Activated T-helper 1 cell treated with anti-CD3 and anti-CD28 coated beads, Interleukin-12 subunit alpha, Interleukin-12 subunit beta, Interleukin-2, Interleukin-4 antibody, amounts not matched to agents 30 ng/mL and 10 ng/mL and 1 ng/mL, durations not matched to agents 14 hours and 24 hours and 36 hours (primary cell): ENCODE data around the gene CLOCK. TPM values are rescaled to one million over a fixed set of nuclear protein-coding genes. Genes with fewer than 3 reads are reported as not detected.

Source experiments
- DNase-seq: peaks from one replicate; pipeline ENCODE4 v3.0.0; 2021; ENCODE audit warnings: low spot score
- H3K27ac Mint-ChIP-seq: one replicate; pipeline ENCODE4 v1.8.0; 2021; ENCODE audit warnings: mild to moderate bottlenecking, mixed read lengths
- H3K27me3 Mint-ChIP-seq: one replicate; pipeline ENCODE4 v1.8.0; 2022; ENCODE audit warnings: mild to moderate bottlenecking, moderate library complexity, mixed read lengths; ENCODE audit not compliant: insufficient read depth
- H3K36me3 Mint-ChIP-seq: one replicate; pipeline ENCODE4 v1.8.0; 2021; ENCODE audit warnings: low read depth, mixed read lengths
- H3K4me1 Mint-ChIP-seq: one replicate; pipeline ENCODE4 v1.8.0; 2021; ENCODE audit warnings: low read depth, mixed read lengths
- H3K4me3 Mint-ChIP-seq: one replicate; pipeline ENCODE4 v1.8.0; 2021; ENCODE audit warnings: mild to moderate bottlenecking, moderate library complexity, mixed read lengths
- H3K9me3 Mint-ChIP-seq: one replicate; pipeline ENCODE4 v1.8.0; 2021; ENCODE audit warnings: mixed read lengths
- intact Hi-C: fragments of 100-400 bp; cut with micrococcal nuclease; formaldehyde crosslinking; loops from one replicate; pipeline ENCODE4 v1.15.1; 2024
- total RNA-seq: library from RNA; stranded (reverse); gene quantifications from 2 replicates; pipeline ENCODE4 v1.2.3, GENCODE V29; 2022

Gene CLOCK
- total RNA-seq, 1 donor from 2014 or later = 12.7 TPM

DNA sequence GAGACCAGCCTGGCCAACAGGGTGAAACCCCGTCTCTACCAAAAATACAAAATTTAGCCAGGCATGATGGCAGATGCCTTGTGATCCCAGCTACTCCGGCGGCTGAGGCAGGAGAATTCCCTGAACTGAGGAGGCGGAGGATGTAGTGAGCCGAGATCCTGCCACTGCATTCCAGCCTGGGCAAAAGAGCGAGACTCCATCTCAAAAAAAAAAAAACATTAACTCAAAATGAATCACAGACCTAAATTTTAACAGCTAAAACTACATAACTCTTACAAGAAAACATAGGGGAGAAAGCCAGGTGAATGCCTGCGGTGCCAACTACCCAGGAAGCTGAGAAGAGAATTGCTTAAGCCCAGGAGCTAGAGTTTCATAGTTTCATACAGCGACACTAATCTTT, 96.1 kb downstream of the CLOCK start:
- Mint-ChIP-seq H3K4me1 (no peaks in the 10 kb centered on the region), H3K27me3 (no peaks in the 10 kb centered on the region), H3K36me3 (peaks cover 23% of the 10 kb centered on the region), H3K4me3 (no peak overlapping the region), H3K9me3 (no peaks in the 10 kb centered on the region), H3K27ac (no peak overlapping the region)
- intact Hi-C loops = no loop called here
- DNase-seq = no peak

DNA sequence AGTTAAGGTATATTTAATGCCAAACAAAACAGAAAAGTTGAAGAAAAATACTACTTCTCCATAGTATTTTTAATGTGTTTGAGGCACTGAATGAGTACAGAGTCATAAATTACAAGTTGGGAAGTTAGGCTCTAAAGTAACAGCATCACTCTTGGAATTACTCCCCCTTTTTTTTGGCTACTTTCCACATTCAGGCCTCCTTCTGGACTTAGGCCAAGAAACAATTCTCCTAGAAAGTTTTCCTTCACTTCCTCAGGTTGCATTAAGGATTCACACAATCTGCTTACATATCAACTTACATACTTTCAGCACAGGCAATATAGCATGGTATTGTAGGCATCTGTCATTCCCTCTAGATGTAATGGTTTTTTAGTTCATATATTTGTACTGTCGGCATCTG, 98.9 kb downstream of the CLOCK start:
- DNase-seq = no peak
- H3K4me1 Mint-ChIP-seq = no peaks in the 10 kb centered on the region
- peaks cover 15% of the 10 kb centered on the region for H3K36me3 Mint-ChIP-seq
- intact Hi-C loops = no loop called here
- H3K27ac Mint-ChIP-seq = no peak overlapping the region
- H3K27me3 Mint-ChIP-seq = no peaks in the 10 kb centered on the region
- H3K9me3 Mint-ChIP-seq = no peaks in the 10 kb centered on the region
- H3K4me3 Mint-ChIP-seq = no peak overlapping the region

DNA sequence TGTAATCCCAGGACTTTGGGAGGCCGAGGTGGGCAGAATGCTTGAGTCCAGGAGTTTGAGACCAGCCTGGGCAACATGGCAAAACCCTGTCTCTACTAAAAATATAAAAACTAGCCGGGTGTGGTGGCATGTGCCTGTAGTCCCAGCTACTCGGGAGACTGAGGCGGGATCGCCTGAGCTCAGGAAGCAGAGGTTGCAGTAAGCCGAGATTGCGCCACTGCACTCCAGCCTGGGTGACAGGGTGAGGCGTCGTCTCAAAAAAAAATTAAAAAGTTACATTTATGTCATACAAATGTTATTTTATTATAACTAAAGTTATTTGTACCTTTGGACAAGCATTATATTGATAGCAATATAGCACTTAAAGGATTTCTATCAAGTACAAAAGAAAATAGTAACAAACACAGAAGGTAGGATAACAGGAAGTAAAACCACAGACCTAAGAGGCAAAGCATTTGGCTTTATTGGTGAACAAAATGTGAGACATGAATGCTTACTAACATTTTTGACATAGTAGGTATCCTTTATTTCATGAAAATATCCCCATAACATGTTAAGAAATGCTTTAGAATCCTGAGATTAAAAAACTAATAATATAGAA, 99.5 kb downstream of the CLOCK start:
- H3K36me3 Mint-ChIP-seq = peaks cover 17% of the 10 kb centered on the region
- no peaks in the 10 kb centered on the region for H3K4me1 Mint-ChIP-seq
- H3K27ac Mint-ChIP-seq = no peak overlapping the region
- intact Hi-C loops = no loop called here
- H3K9me3 Mint-ChIP-seq = no peaks in the 10 kb centered on the region
- no peak overlapping the region for H3K4me3 Mint-ChIP-seq
- no peaks in the 10 kb centered on the region for H3K27me3 Mint-ChIP-seq
- DNase-seq = no peak

DNA sequence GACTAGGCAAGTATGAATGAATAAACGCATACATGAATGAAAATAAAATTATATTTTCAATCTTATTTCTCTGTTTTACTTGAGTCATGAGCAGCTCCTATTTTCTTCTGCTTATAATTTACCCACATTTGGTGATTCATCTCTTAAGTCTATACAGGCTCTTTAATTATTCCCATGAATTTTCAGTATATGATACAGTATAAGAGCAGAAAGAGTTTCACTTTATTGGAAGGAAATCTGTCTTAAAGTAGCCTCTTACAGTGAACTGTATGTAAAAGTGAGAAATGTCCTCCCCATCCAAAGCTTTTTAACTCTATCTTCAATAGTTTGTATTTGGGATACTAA, 100.2 kb downstream of the CLOCK start:
- no peak overlapping the region for H3K27ac Mint-ChIP-seq
- intact Hi-C loops = no loop called here
- no peak for DNase-seq
- H3K27me3 Mint-ChIP-seq = no peaks in the 10 kb centered on the region
- peaks cover 11% of the 10 kb centered on the region for H3K36me3 Mint-ChIP-seq
- no peak overlapping the region for H3K4me3 Mint-ChIP-seq
- H3K9me3 Mint-ChIP-seq = no peaks in the 10 kb centered on the region
- no peaks in the 10 kb centered on the region for H3K4me1 Mint-ChIP-seq

DNA sequence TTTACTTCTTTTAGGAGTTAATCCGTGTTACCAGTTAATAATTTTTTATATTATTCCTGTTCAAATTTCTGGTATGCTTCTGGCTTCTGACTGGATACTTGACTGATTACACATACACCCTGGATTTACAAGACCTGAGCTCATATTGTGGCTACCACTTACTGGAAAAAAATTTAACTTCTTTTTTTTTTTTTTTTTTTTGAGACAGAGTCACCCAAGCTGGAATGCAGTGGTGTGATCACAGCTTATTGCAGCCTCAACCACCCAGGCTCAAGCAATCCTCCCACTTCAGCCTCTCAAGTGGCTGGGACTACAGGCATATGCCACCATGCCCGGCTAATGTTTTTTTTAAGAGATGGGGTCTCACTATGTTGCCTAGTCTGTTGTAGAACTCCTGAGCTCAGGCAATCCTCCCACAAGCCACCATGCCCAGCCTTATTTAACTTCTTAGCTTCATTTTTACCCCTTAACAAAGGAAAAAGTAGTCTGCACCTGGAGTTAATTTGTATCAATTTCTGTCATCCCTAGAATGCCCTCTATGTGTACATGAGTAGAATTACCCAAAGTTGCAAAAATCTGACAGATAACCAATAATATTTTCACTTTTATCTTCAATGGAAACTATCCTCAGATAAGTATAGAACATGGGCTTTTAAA, 100.7 kb downstream of the CLOCK start:
- peaks cover 8% of the 10 kb centered on the region for H3K36me3 Mint-ChIP-seq

DNA sequence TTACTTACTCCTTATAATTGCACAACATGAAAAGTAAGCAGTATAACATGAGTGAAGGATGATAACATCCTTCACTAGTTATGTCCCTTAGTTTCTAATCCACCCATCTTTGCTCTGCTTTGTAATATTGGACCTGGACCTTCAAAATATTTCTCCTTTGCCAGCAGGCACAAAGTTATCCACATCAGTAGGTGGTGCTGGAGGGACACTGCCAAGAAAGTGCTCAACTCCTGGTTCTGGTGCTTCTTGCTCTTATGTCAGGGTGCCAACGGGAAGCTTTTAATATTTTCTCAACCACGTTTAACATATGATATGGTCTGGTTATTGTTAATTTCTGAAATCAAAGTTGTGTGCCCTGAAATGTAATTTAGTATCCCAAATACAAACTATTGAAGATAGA, 101.9 kb downstream of the CLOCK start:
- intact Hi-C loops = no loop called here
- no peak for DNase-seq
- no peaks in the 10 kb centered on the region for H3K9me3 Mint-ChIP-seq
- H3K27ac Mint-ChIP-seq = no peak overlapping the region
- no peak overlapping the region for H3K4me3 Mint-ChIP-seq
- H3K4me1 Mint-ChIP-seq = no peaks in the 10 kb centered on the region
- peaks cover 12% of the 10 kb centered on the region for H3K36me3 Mint-ChIP-seq
- no peaks in the 10 kb centered on the region for H3K27me3 Mint-ChIP-seq

More for the DNA sequence above, 100.7 kb downstream of the CLOCK start:
- intact Hi-C loops = no loop called here
- Mint-ChIP-seq H3K4me3 (no peak overlapping the region), H3K27me3 (no peaks in the 10 kb centered on the region), H3K4me1 (no peaks in the 10 kb centered on the region), H3K9me3 (no peaks in the 10 kb centered on the region), H3K27ac (no peak overlapping the region)
- no peak for DNase-seq

DNA sequence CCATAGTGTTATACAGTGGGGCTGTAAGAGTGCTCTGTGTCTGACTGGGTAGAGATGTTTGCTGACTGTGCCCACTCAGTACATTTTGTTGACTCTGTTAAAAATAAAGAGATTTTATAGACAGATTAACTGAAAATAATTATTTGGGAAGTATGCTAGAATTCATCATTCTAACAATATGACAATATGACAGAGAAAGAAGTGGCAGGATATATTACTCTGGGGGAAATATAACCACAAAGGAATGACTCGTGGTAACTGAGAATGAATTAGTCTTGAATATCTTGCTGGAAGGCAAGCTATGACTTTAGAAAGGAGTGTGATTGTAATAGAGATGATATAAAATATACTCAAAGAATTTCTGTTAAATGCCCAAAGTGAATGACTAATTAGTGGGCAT, 104.2 kb downstream of the CLOCK start:
- Mint-ChIP-seq H3K9me3 (no peaks in the 10 kb centered on the region), H3K27me3 (no peaks in the 10 kb centered on the region), H3K27ac (no peak overlapping the region), H3K36me3 (peaks cover 14% of the 10 kb centered on the region), H3K4me1 (no peaks in the 10 kb centered on the region), H3K4me3 (no peak overlapping the region)
- DNase-seq = no peak
- intact Hi-C loops = no loop called here

DNA sequence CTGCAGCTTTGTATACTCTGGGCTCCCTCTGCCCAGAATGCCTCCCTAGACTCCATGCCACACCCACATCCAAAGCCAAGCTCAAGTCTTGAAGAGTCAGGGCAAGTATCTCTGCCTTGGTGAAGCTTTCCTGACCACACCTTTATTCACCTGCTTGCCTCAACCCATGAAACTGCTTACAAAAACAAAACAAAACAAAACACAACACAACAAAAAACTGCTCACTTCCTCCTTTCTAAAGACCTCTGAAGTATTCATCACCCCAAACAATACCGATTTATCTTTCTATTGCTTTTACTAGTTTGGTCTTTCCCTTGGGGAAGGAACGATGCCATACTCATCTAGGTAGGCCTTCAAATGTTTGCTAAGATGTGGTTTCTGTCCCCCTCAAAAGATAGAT, 105.9 kb downstream of the CLOCK start:
- Mint-ChIP-seq H3K27me3 (no peaks in the 10 kb centered on the region), H3K36me3 (peaks cover 17% of the 10 kb centered on the region), H3K9me3 (no peaks in the 10 kb centered on the region), H3K4me3 (no peak overlapping the region), H3K4me1 (no peaks in the 10 kb centered on the region), H3K27ac (no peak overlapping the region)
- no peak for DNase-seq
- intact Hi-C loops = no loop called here

DNA sequence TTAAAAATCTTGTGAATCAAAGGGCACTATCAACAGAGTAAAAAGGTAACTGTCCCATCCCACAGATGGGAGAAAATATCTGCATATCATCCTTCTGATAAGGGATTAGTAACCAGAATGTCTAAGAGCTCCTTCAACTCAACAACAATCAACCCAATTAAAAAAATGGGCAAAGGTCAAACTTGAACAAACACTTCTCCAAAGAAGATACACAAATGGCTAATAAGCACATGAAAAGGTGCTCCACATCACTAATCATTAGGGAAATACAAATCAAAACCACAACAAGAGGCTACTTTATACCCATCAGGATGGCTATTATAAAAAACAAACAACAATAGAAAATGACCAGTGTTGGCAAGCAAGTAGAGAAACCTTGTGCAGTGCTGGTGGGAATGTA, 107.7 kb downstream of the CLOCK start:
- Mint-ChIP-seq H3K27me3 (no peaks in the 10 kb centered on the region), H3K4me1 (peaks cover 14% of the 10 kb centered on the region), H3K4me3 (no peak overlapping the region), H3K27ac (no peak overlapping the region), H3K9me3 (no peaks in the 10 kb centered on the region), H3K36me3 (peaks cover 26% of the 10 kb centered on the region)
- intact Hi-C loops = loop anchor here (5.0 to 10.0 kb wide), 4 partner anchors 42 to 428 kb away; partner anchors contain the start of genes CLOCK and TMEM165
- no peak for DNase-seq

DNA sequence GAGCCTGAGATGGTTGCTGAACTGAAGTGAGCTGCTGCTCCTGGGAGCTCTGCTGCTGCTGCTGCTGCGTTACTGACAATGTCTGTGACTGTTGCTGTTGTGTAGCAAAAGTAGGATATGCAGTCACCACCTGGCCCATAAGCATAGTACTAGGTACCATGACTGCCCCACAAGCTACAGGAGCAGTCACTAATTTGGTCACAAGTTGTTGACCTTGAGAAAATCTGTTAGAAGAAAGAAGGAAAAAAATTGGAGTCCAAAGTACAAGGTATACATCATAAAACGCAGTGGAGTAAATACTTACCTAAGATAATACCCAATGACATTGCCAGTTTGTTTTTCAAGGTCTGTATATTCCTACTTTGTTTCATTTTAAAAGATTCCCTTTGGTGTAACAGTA, 108.4 kb downstream of the CLOCK start:
- Mint-ChIP-seq H3K27ac (no peak overlapping the region), H3K9me3 (no peaks in the 10 kb centered on the region), H3K4me1 (peaks cover 14% of the 10 kb centered on the region), H3K4me3 (no peak overlapping the region), H3K36me3 (peaks cover 26% of the 10 kb centered on the region), H3K27me3 (no peaks in the 10 kb centered on the region)
- intact Hi-C loops = loop anchor here (5.0 to 10.0 kb wide), 4 partner anchors 41 to 429 kb away; partner anchors contain the start of genes CLOCK and TMEM165
- no peak for DNase-seq

DNA sequence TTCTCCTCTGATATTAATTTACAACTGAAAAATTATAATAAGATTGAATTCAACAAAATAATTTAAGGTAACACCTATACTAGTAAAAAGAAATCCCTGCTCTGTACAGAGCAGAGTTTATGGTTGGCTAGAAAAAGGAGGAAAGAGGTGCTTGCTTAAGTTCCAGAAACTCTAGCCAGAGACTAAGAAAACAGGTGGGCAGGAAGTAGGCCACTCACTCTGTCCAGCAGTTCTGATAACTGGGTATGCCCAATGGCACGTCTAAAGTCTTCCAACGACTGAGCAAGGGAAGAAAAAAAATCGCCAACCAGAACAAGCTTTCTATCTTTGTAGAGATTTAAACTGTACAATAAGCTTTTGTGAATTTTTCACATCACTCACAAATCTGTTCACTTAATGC, 108.9 kb downstream of the CLOCK start:
- peak overlapping the region; percentile 25 for H3K27ac Mint-ChIP-seq
- no peak for DNase-seq
- H3K4me1 Mint-ChIP-seq = peaks cover 14% of the 10 kb centered on the region
- H3K4me3 Mint-ChIP-seq = no peak overlapping the region
- intact Hi-C loops = loop anchor here (5.0 to 10.0 kb wide), 4 partner anchors 41 to 429 kb away; partner anchors contain the start of genes CLOCK and TMEM165
- no peaks in the 10 kb centered on the region for H3K27me3 Mint-ChIP-seq
- peaks cover 30% of the 10 kb centered on the region for H3K36me3 Mint-ChIP-seq
- no peaks in the 10 kb centered on the region for H3K9me3 Mint-ChIP-seq

DNA sequence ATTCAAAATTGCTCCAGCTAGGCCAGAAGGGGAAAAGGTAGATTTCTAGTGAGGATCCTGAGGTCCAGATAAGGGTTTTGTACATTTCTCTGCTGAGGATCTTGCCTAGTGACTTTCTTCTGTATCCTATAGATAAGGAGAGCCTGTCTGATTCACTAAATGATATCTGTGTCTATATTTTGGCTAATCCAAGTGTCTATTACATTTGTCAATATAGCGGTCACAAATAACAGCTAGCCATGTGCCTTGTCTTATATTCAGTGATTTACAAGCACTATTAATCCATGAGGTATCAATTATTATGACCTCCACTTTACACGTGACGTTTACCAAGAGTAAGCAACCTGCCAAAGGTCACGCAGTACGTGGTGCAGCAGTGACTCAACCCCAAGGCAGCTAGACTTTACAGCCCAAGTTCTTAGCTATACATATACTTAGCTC, 109.3 kb downstream of the CLOCK start:
- DNase-seq = no peak
- Mint-ChIP-seq H3K4me1 (peaks cover 14% of the 10 kb centered on the region), H3K27ac (no peak overlapping the region), H3K9me3 (no peaks in the 10 kb centered on the region), H3K36me3 (peaks cover 31% of the 10 kb centered on the region), H3K4me3 (no peak overlapping the region), H3K27me3 (no peaks in the 10 kb centered on the region)
- intact Hi-C loops = loop anchor here (5.0 to 10.0 kb wide), 4 partner anchors 40 to 430 kb away; partner anchors contain the start of genes CLOCK and TMEM165

DNA sequence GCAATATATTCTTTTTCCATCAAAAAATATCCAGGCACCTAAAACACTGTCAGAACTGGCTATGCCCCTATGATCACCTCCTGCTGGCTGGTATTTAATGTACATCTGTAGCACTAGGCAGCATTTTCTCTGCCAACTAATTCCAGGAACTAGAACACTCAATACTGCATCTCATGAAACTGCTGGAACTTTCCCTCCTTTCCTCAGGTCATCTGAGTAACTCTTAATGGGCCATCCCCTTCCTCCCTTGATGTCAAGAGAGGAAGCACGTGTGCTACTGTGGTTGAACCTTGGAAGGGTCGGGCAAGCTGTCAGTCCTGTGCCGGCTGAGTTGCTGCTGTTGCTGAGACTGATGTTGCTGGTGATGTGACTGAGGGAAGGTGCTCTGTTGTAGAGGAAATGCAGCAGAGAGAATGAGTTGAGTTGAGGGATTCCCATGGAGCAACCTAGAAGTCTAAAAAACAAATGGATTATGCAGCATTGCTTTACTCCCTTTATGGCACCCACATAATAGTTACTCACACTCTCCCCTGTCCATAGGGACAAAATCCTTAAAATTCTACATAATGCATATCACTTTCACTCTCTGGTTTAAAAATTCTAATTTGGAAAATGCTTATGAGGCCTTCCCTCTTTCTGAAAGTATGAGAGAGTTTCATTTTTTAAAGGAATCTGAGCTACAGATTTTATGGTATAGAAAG, 111.4 kb downstream of the CLOCK start:
- H3K4me1 Mint-ChIP-seq = peaks cover 14% of the 10 kb centered on the region
- intact Hi-C loops = loop anchor here (5.0 to 10.0 kb wide), 4 partner anchors 38 to 432 kb away; partner anchors contain the start of genes CLOCK and TMEM165
- H3K9me3 Mint-ChIP-seq = no peaks in the 10 kb centered on the region
- peak; percentile 1 for DNase-seq
- no peak overlapping the region for H3K4me3 Mint-ChIP-seq
- no peaks in the 10 kb centered on the region for H3K27me3 Mint-ChIP-seq
- H3K27ac Mint-ChIP-seq = peak overlapping the region; percentile 7
- H3K36me3 Mint-ChIP-seq = peaks cover 35% of the 10 kb centered on the region
